Stimulated activated CD8-positive, alpha-beta memory T cell treated with anti-CD3 and anti-CD28 coated beads, Interleukin-15, amount 100 ng/mL, for 48 hours (primary cell): ENCODE results near the gene BRMS1.
"Not testable (repeated sequence)": the region's sequence is repeated elsewhere in the genome, so short reads cannot be mapped to it uniquely, and the experiment has no call there.

Source experiments
- DNase-seq, 2 donors: peaks; one replicate each; pipeline ENCODE4 v3.0.0-alpha.2; 2020; ENCODE audit warnings: low read depth in 2 of 2

The BRMS1 gene, protein sequence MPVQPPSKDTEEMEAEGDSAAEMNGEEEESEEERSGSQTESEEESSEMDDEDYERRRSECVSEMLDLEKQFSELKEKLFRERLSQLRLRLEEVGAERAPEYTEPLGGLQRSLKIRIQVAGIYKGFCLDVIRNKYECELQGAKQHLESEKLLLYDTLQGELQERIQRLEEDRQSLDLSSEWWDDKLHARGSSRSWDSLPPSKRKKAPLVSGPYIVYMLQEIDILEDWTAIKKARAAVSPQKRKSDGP

DNA sequence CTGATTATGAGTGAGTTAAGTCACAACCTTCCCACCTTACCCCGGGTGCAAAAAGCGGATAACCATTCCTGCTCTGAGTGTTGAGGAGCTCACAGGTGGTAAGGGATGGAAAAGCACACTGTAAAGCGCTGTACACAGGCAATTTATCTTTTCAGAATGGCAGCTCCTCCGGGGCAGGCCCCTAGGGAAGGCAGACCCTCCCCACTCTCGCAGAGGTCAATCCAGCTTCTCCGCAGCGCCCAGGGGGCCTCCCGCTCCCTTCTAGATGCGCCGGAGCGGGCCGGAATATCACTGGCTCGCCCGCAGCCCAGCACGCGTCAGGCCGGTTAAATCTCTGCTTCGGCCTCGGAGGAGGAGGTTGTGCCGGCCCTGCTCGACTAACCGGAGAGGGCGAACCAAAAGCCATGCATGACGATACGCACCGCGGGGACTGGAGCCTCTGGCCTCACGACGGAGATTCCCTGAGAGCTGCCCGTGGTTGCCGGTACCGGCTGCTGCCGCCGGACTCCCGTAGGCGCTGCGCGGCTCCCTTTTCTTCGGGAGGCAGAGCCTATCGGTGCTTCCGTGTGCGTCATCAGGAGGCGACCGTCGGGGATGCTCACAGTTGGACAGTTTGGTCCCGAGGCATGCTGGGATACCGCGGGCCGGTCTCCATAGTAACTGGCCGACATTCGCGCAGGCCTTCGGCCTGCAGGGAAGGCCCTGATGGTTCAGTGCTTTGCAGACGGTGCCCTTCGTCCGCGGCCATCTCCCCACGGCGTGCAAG, at the start of gene BRMS1:
Gene BRMS1 (minus strand): TSS at position 555 of the 766 bp plus-strand sequence. CDS start 2,870 bp downstream, outside the sequence.
- DNase-seq: peak; percentile 92 to 94

DNA sequence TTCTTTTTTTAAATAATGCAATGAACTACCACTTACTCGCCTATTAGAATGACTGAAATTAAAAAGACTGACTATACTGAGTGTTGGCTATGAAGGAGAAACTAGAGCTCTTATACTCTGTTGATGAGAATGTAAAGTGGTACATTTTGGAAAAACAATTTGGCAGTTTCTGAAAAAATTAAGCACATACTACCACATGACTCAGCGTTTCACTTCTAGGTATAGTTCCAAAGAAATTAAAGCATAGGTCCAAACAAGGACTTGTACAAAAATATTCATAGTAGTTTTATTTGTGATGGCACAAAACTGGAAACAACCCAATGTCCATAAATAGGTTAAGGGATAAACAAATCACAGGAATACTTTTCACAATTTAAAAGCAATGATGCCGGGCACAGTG, 49.0 kb upstream of the BRMS1 start:
- no peak for DNase-seq

DNA sequence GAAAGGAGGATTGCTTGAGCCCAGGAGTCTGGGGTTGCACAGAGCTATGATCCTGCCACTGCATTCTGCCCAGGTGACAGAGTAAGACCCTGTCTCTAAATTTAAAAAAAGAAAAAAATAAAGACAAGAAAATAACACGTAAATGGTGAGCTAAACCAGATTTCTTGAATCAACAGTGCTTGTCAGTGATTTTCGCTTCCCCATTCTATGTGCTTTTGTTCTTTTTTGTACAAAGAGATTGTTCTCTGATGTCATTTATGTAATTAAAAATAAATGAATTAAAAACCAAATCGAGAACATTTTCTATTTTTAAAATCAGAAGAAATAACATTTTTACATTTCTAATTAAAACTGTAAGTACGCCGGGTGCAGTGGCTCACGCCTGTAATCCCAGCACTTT, 46.4 kb upstream of the BRMS1 start:
- no peak for DNase-seq

DNA sequence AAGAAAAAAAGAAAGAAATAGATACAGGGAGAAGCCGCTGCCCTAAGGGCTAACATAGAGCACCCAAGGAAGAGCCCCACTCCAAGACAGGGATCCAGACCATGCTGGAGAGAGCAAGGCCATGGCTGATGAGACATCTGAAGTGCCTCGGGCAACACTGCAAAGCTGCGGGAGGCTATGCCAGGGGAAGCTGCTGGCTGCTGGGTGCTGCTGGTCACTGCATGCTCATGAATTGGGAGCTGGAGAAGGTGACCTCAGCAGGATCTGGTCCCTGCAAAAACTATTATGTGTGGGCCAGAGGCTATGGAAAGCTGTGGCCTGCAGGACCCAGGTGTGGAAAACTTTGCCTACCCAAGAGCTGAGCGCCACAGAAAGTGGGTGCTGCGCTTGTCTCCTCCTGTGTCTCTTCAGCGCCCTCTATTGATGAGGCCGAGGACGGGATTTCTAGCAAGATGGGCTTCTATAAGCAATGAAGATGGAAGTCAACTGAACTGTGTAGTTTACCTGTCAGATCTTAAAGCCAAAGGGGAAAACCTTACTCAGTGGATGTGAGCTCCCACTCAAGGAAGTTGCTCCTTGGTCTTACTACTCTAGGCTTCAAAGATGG, 44.0 kb upstream of the BRMS1 start:
- peak; percentile 41 to 57 for DNase-seq

DNA sequence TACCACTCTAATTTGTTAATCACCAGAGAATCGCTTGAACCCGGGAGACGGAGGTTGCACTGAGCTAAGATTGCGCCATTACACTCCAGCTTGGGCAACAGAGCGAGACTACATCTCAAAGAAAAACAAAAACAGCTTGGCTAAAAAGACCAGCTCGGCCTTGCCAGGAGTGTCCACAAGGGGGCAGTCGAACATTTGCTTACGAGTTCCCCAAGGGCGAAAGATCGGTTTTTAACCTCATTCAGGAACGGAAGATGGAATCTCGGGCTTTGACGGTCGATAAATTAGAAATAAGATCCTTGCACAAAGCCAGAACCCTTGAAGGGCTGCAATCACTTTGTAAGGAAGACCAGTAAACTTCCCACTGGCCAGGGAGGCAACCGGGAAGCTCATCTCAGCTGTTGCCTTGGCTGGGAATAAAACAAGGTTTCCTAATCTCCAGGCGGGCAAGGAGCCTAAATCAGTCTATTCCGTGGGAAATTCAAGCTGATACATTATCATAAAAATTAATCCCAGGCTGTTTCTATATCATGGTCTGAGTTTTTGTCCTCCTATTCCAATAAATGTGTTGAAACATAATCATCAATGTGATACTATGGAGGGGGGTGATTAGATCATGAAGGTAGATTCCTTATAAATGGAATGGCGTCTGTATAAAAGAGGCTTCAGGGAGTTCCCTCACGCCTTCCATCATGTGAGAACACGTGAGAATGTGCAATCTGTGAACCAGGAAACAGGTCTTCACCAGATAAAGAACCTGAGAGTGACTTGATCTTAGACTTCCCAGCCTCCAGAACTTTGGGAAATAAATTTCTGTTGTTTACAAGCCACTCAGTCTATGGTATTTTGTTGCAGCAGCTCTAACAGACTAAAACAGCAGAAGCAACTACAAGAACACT, 41.5 kb upstream of the BRMS1 start:
- peak; percentile 53 to 60 for DNase-seq

DNA sequence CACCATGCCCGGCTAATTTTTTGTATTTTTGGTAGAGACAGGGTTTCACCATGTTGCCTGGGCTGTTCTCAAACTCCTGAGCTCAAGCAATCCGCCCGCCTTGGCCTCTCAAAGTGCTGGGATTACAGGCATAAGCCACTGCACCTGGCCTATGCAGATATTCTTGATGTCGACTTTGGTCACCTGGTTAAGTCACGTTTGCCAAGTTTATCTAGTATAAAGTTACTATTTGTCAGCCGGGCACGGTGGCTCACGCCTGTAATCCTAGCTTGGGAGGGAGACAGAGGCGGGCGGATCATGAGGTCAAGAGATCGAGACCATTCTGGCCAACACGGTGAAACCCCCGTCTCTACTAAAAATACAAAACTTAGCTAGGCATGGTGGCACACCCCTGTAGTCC, 39.4 kb upstream of the BRMS1 start:
- not testable (repeated sequence) for DNase-seq

DNA sequence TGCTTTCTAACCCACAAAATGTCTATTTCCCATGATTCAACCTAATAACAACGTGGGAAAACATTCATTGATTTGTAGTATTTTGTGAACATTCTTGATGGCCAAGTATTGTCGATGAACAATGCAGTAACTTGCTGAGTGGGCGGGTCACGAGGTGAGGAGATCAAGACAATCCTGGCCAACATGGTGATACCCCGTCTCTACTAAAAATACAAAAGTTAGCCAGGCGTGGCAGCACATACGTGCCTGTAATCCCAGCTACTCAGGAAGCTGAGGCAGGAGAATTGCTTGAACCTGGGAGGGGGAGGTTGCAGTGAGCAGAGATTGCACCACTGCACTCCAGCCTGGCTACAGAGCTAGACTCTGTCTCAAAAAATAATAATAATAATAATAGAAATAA, 35.4 kb upstream of the BRMS1 start:
- not testable (repeated sequence) for DNase-seq

DNA sequence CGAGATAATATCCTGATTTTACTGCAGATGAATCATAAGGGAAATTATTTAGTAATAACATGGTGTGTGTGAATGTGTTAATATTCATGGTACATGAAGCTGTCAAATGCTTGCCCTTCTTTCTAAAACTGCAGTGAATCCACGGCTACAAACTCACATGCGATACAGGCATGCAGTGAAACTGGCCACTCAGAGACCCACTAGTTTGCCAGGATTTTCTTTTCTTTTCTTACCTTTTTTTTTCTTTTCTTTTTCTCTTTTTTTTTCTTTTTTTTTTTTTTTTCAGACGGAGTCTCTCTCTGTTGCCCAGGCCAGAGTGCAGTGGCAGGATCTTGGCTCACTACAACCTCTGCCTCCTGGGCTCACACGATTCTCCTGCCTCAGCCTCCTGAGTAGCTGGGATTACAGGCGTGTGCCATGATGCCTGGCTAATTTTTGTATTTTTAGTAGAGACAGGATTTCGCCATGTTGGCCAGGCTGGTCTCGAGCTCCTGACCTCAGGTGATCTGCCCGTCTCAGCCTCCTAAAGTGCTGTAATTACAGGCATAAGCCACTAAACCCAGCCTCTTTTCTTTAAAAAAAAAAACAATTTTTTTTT, 28.9 kb upstream of the BRMS1 start:
- DNase-seq: not testable (repeated sequence)

DNA sequence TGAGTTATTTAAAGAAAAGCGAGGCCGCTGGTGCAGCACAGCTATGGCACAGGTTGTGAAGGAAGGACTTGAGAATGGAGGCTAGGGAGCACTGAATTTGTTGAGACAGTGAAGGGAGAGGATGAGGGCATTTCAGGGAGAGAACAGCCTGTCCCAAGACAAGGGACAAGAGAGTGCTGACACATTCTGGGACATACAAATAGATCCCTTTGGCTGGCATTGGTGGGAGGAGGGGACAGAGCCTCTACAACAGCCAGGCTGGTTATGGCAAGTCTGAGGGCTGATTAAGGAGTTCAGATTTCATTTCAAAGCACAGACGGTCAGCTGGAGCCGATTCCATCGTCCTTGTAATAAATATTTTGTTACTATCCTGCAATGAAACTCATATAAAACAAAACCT, 28.4 kb upstream of the BRMS1 start:
- DNase-seq: no peak

DNA sequence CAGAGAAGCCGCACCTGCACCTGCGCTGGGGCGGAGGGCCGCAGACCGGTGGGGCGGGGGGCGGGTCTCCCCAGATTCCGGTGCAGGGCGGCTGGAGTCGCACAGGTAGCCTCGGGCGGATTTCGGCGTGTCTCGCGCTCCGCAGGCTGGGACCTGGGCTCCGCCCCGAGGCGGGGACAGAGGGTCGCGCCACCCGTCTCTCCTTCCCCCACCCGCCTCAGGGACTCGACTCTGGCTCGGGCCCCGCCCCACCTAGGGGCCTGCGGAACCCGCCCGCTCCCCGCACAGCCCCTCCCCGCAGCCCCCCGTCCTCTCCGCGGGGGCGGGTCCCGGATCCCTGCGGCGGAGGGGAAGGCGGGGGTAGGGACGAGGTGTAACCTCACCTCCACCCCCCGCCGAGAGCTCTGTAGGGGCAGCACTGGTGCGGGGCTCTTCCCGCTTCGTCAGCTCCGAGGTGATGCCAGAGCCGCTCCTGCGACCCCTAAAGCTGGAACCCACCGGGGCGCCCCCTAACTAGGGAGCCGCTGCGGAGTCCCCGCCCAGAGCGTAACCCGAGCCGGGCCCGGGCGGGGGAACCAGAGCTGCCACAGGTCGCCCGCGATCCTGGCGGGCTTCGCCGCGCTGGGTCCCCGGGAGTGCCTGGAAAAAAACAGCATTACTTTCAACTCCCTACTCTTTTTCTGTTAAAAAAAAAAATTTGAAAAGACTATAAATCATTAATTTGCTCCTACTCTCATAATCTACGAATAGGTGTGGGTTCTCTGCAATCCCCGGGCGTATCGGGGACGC, 26.9 kb upstream of the BRMS1 start, which contains the start of gene SLC29A2:
Gene SLC29A2 (minus strand): TSS at position 134 of the 789 bp plus-strand sequence. CDS start 169 bp downstream, outside the sequence.
- peak; percentile 80 to 82 for DNase-seq

DNA sequence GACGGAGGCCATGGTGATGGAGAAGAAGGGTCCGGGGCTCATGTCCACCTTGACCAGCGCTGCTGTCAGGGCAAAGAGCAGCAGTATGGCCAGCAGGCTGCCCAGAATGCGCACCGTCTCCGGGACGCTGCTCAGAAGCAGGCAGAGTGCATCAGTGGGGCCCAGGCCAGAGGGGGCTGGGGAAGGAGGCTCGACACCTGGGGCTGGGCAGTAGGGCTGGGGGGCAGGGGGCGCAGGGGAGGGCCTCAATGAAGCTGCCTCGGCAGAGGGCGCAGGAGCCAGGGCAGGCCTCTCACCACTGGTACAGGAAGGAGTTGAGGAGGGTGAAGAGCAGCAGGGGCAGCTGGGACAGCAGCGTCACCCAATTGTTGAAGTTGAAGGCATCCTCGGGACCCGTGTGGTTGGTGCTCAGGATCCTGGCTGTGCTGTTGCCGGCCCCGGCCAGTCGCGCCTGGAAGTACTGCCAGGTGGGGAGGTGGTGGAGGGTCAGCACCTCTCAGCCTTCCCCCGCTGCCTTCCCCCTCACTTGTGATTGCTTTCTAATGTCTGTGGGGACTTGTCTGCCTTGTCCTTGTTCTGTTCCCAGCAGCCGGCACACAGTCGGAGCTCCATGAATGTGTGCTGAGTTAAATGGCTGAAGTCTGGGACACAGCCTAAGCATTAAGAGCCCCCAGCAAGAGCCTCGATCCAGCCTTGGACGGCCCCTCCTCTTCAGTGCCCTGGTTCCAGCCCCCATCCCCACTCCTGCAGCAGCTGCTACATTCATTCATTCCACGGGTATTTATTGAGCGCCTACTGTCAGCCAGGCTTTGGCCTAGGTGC, 24.4 kb upstream of the BRMS1 start:
- DNase-seq: no peak

DNA sequence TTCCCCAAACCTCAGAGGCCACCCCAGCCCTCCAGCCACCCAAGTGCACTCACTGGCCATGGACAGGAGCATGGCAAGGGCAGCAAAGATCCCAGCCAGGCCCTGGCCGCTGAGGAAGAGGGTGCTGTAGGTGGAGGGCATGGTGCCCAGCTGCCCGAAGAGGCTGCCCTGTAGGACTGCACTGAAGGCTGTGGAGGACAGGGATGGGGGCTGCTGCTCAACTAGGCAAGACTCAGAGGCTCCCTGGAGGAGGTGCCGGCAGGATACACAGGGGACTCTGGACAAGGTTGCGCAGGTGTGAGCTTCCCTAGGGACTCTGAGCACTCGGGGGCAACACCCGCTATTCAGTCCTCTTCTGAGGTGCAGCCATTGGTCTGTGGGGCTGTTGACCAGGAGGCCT, 23.6 kb upstream of the BRMS1 start:
- no peak for DNase-seq

DNA sequence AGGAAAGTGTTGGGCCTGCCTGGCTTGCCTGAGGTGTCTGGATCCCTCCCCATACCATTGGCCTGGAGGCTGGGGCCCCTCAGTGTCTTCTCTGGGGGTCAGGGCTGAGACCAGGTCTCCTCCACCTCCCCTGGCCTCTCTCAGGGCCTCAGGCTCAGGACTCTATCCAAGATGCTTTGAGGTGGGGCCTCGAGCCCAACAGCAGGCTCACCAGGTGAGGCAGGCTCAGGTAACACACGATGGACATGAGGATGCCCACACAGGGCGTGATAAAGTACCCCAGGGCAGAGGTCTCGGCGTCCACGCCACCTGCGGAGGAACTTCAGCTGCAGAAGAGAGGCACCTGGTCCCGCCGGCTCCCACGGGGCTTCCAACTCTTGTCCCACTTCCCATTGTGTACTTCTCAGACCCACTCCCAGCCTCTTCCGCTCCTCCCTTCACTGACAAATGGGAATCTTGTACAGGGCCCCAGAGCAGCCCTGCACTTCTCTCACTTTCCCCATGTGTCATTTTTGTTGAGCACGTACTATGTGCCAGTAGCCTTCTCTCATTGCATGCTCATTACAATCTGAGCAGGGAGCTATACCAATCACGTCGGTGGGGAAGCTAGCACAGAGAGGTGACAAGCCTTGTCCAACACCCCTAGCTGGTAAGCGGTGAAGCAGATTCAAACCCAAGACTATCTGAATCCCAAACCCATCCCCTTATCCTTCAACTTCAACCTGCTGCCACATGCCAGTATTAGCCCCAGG, 22.8 kb upstream of the BRMS1 start:
- DNase-seq: no peak

DNA sequence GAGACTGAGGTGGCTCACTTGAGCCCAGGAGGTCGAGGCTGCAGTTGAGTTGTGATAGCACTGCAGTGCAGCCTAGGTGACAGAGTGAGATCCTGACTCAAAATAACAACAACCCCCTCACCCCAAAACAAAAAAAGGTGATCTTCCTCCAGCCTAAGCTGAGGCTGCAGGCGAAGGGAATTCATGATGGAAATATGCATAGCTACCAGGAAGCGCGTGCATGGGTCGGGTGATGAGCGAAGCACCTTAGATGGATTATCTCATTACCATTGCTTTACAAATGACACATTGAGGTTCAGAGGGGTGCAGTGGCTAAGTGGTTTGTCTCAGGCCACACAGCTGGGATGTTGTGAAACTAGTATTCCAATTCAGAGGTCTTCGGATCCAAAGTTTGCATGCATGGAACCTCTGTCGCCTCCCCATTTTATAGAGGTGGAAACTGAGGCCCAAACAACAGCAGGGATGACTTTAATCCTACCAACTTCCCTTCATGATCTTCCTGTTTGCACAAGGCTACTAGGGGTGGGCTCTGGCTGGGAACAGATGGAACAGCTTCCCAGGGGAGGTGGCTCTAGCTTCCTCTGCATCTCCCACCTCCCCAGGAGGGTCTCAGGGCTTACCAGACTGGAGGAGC, 22.1 kb upstream of the BRMS1 start:
- no peak for DNase-seq

DNA sequence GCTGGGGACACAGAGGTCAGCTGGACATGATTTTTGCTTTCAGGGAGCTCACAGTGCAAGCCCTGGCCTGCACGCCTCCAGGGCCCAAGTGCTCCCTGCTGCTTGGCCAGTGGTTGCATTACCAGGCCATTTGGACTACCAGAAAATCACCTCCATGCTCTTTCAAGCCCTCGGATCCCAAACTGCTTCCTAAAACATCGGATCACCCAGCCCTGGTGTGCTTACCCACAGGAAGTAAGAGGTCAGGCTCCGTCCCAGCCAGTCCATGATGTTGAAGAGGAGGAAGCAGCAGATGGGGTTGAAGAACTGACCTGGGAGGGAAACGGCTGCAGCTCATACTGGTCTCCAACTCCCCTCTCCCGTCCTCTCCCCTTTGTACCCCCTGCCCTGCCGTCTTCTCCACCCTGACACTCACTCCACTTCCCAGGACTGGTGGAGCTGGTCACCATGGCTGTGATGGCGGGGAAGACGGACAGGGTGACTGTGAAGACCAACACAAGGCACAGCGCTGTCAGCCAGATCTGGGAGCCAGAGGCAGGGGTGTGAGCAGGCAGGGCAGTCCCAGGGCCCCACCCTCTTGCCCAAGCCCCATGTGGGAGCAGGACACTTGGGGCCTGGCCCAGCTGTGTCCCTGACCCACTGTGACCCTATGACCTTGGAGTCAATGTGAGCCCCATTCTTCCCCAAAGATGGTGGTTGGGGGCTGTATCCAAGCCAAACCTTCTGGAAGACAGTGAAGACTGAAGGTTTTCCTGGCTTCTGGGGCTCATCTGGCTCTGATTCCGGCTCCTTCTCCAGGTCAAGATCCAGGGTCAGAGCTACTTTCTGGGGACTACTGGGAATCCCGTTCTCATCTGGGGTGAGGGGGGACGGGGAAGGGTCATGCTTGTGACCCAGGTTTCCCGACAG, 21.1 kb upstream of the BRMS1 start:
- DNase-seq: no peak

DNA sequence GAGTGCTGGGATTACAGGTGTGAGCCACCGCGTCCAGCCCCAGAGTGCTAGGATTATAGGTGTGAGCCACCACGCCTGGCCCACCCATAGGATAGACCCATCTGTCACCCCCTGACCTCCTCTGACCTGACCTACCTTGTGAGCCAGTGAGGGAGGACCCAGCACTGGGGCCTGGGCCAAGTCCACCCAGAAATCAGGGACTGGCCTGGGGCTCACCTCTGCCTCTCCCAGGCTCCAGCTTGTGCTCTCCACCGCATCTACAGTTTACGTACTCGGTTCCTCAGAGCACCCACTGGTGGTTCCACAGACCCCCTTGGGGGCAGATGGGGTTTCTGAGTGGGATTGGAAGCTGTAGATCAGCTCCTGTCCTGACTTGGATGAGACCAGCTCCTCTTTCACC, 20.3 kb upstream of the BRMS1 start:
- DNase-seq: no peak

DNA sequence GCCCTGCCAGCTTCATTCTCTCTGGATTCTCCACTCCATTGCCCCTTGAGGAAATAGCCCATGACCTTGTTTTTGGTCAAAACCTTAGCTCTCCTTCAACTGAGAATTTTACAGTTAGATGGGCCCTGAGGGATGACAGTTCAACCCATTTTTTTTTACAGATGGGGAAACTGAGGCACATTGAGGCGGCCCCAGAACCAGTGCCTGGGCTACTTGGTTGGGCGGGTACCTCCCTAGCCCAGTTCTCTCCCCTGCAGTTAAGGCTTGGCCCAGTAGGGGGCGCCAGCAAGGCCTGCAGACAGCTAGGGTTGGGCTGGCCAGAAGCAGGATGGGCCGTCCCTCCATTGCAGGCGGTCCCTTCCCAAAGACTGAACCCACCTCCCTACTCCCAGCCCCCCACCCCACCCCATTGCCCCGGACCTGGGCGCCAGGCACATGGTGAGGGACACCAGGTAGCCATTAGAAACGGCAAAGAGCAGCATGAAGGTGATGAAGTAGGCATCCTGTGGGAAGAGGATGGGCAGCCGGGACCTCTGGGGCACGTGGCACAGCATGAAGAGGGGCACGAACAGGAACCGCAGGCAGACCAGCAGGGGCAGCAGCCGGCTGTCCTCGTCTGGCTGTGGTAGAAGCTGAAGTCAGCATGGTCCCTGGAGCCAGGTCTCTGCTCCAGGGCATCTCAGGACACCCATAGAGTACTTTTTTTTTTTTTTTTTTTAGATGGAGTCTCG, 19.1 kb upstream of the BRMS1 start:
- peak; percentile 54 to 63 for DNase-seq
